TTC549 (cell line): ENCODE measurements around the gene RASSF8.

Experiments
- FAIRE-seq: peaks from 2 replicates; lab custom pipeline; 2012; peaks lifted over from hg19 to GRCh38; lab: Jason Lieb, UNC

Gene RASSF8

GRCh38 chr12:25958428-25959070 lies at the start of gene RASSF8:
Gene RASSF8, plus strand, starts transcription at chr12:25958682. Its CDS starts 96,662 bp downstream, at chr12:26055344.
- no peak for FAIRE-seq

GRCh38 chr12:25914551-25914950 lies 43.9 kb upstream of the RASSF8 start:
- FAIRE-seq, result no peak

- FAIRE-seq, result no peak
Observed at GRCh38 chr12:25924491-25925001, 33.9 kb upstream of the RASSF8 start.

- FAIRE-seq, result no peak
Observed at GRCh38 chr12:25925064-25925463, 33.4 kb upstream of the RASSF8 start.

- FAIRE-seq, result no peak
Observed at GRCh38 chr12:25926536-25926935, 31.9 kb upstream of the RASSF8 start.

GRCh38 chr12:25929142-25929541 lies 29.3 kb upstream of the RASSF8 start:
- FAIRE-seq, result no peak

GRCh38 chr12:25932971-25933370 lies 25.5 kb upstream of the RASSF8 start:
- no peak for FAIRE-seq

- no peak for FAIRE-seq
Observed at GRCh38 chr12:25934456-25934855, 24.0 kb upstream of the RASSF8 start.

GRCh38 chr12:25935355-25936144 lies 22.9 kb upstream of the RASSF8 start:
- no peak for FAIRE-seq

- no peak for FAIRE-seq
Observed at GRCh38 chr12:25937096-25937495, 21.4 kb upstream of the RASSF8 start.

GRCh38 chr12:25938581-25938980 lies 19.9 kb upstream of the RASSF8 start:
- no peak for FAIRE-seq

GRCh38 chr12:25939606-25940005 lies 18.9 kb upstream of the RASSF8 start:
- no peak for FAIRE-seq

- no peak for FAIRE-seq
Observed at GRCh38 chr12:25940886-25941285, 17.6 kb upstream of the RASSF8 start.

- no peak for FAIRE-seq
Observed at GRCh38 chr12:25942709-25943108, 15.8 kb upstream of the RASSF8 start.

GRCh38 chr12:25943940-25944339 lies 14.5 kb upstream of the RASSF8 start:
- FAIRE-seq, result no peak

GRCh38 chr12:25949343-25949742 lies 9.1 kb upstream of the RASSF8 start:
- FAIRE-seq, result peak; percentile 42

- FAIRE-seq, result no peak
Observed at GRCh38 chr12:25950329-25951115, 8.0 kb upstream of the RASSF8 start.

- no peak for FAIRE-seq
Observed at GRCh38 chr12:25957793-25958427, 572 bp upstream of the RASSF8 start.

GRCh38 chr12:25959071-25959961 lies 834 bp downstream of the RASSF8 start:
- no peak for FAIRE-seq

GRCh38 chr12:25960143-25960542 lies 1.7 kb downstream of the RASSF8 start:
- FAIRE-seq, result no peak

GRCh38 chr12:25960961-25961360 lies 2.5 kb downstream of the RASSF8 start:
- FAIRE-seq, result no peak
